NCI-H2196 treated with DMSO at 0.1 percent for 48 hours (cell line): Measurements from ENCODE around the gene MARCKS.

Source experiments
- DNase-seq: peaks from one replicate; lab custom pipeline; 2025; ENCODE audit not compliant: unreplicated experiment; lab: John Stamatoyannopoulos, UW

MARCKS gene, protein sequence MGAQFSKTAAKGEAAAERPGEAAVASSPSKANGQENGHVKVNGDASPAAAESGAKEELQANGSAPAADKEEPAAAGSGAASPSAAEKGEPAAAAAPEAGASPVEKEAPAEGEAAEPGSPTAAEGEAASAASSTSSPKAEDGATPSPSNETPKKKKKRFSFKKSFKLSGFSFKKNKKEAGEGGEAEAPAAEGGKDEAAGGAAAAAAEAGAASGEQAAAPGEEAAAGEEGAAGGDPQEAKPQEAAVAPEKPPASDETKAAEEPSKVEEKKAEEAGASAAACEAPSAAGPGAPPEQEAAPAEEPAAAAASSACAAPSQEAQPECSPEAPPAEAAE

DNA sequence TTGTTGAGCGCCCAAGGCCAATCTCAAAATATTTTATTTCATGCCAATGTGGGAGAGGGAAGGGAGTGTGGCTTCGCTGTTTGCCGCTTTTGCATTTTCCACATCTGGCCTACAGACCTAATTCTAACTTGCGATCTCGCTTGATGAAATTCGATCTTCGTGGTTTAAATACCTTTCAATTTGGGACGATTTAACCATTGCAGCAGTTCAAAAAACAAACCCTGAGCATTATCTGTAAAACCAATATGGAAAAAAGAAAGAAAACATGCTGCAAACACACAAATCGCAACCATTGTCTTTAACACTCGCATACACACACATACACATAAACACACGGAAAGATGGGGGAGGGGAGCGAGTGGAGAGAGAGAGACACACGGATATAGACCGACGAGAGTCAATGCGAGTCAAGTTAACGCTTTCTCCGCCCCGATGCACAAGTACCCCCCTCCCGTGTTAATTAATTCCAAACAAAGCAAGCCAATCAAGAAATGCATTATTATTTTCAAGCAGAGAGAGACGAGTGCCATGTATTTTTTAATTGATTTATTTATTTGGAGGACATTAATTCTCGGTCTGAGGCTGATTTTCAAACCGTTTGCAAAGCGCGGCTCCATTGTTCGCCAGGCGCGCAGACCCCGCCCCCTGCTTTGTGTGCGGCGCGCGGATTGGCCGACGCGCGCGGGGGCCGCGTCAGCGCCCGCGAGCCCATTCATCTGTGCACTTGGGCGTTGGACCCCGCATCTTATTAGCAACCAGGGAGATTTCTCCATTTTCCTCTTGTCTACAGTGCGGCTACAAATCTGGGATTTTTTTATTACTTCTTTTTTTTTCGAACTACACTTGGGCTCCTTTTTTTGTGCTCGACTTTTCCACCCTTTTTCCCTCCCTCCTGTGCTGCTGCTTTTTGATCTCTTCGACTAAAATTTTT is at the start of gene MARCKS:
Gene MARCKS, plus strand, starts transcription at position 721 of the 931 bp plus-strand sequence. CDS start 401 bp downstream, outside the sequence.
- peak; percentile 79 for DNase-seq

DNA sequence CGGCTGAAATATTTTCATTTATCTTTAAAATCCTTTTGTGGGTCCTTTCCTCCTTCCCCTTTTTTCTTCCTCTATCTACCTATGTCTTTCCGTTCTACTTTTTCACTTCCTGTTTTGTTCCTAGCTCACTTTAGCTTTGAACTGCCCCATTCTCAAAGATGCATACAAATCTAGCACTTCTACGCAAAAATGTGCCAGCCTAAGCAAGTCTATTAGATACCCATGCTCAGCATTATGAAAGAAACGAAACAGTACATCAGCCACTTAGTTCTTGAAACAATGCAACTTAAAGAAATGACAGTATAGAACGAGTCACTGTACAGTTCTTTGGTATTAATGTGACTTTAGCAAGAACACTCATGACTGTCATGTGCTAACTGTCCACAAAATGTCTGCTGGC is 47.3 kb upstream of the MARCKS start:
- DNase-seq = no peak

DNA sequence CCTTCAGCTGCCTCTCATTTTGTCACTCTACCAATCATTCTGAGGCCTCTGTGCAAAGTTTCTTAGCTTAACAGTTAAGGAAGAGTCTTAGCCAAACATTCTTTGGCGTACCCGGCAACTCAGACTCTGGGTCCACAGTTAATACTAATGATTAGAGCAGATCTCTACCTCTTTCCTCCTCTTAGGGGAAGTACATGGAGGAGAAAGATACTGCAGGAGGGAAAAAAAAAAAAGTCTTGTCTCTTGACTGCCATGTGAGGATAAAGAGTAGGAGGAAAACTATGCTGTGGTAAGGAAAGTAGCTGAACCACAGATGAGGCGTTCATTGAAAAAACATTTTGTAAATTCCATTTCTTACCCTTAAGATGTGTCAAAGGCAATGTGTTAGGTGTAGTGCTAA is 44.0 kb upstream of the MARCKS start:
- DNase-seq = no peak

DNA sequence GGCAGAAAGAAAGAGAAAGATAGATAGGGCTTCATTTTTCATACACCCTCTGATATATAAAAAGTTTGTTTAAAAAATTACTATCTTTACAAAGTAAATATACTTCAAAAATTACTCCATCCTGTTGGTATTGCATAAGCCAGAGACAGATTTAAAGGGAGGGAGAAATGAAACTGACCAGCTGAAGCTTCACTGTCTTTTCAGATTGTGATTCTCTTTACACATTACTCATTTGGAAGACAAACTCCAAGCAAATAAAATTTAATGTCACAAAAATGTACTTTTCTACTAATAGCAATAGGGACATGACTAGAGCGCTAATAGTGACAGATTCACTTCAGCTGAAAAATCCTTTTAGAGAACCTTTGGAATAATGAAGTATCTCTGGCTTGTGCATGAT is 38.6 kb upstream of the MARCKS start:
- no peak for DNase-seq

DNA sequence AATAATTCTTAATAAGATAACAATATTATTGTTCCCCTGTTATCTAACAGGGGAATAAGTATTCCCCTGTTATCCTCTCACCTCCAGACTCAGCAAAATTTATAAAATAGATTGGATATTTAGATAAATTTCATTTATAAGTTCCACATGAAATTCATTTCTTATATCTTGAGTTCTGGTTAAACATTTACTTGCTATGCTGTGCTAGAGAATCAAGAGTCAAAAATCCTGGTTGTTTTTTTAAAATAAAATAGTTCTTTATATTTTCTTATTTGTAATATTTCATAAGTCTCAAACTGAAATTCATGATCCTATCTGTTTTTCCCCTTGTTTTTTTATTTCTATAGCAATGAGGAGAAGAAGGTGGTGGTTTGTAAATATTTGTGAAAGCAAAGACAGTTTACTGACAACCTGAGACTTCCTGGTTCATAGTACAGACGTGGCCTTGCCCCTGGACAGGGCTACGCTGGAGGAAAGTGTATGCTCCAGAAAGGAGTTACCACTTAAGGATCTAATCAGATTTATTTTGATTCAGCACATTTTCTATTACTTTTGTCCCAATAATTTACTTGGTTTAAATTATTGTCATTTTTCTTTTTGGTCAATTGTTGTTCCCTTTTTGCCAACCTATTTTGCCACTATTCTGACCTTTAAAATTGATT is 37.8 kb upstream of the MARCKS start:
- no peak for DNase-seq

DNA sequence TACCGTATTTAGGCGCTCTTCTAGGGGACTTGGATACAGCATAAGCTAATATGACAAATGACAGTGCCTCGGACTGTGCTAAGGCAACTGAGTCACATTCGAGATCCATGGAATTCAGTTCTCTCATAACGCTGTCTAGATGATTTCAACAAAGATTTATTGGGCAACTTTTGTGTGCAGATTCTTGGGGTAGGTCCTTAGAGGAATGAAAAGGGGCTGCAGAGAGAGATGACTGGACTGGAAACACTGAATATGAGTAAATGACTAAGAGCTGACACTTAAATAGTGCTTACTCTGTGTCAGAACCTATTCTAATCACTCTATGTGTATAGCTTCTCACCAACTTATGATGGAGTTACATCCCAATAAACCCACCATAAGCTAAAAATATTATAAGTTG is 36.4 kb upstream of the MARCKS start:
- DNase-seq = no peak

DNA sequence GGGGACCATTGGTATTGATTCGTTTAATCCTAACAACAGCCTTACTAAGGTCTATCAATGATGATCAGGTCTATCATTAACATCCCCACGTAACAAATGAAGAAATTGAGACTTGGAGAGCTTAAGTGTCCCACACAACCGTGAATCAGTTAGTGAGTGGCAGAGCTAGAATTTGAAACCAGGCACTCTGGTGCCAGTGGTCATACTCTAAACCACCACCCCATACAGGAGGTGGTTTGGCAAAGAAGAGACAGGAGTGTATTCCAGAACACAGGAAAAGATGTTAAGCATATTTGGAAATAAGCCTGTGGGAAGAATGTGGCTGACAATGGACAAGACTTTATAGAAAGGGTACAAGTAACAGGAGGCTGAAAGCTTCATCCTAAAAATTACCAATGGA is 35.7 kb upstream of the MARCKS start:
- DNase-seq = no peak

DNA sequence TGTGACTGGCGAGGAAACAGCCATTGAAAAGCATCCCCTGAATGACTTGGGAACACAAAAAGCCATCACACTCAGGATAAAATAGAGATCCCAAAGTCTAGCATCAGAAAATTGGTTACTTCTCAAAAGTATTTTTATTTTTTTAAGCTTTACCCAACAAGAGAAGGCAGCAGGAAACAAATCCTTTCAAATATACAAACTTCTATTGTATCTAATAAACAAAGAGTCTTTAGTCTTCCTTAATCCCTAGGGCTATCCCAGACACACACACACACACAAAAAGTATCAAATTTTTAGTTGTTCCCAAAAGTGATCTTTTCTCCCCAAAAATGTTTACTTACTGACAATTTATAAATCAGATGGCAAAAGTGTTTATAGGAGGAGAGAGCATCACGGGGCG is 33.2 kb upstream of the MARCKS start:
- no peak for DNase-seq

DNA sequence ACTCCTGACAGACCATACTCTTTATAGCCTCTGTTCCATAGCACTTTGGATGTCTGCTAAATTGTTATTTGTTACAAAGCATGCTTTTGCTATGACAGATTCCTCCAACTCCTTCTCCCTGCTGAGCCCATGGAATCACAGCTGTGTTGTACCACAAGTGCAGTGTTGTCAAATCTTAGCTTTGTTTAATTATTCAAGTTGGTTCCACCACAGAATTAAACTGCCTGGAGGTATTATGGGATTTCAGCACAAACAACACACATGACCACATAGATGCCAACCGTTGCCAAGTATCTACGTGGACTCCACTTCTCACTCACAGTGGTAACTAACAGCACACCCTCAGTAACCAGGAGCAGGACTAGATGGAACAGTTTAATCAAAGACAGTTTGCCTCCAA is 32.7 kb upstream of the MARCKS start:
- DNase-seq = no peak

DNA sequence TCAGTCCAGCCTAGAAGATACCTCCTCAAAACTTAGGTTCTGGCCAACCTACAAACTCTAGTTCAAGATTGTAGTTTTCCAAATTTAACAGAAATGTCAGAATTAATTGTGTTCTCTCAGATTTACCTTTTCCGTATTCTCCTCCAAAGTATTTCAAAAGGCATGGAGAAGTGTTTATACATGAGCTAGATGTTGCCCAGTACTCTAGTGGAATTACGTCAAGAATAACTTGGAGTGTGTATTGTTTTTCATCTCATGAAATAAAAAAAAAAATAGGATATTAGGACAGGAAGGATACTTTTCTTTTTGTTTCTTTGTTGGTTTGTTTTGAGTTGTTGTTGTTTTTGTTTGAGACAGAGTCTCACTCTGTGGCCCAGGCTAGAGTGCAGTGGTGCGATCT is 32.3 kb upstream of the MARCKS start:
- no peak for DNase-seq

DNA sequence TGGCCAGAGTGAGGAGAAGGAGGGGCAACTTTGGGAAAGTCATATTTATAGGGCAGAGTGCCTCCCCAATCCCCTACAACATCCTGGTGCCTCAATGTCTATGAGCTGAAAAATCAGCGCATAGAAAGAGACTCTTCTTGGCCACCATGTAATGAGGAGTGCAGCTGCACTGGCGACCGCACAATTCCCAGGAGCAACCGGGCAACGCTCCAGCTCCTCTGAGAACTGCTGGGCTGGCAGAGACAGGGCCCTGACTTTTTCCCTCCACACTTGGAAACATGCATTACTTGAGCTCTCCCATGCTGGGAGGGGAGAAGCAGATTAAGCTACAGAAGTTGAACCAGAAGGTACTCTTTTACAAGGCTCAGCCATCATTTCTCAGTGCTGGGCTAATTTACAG is 31.4 kb upstream of the MARCKS start:
- peak; percentile 65 for DNase-seq

DNA sequence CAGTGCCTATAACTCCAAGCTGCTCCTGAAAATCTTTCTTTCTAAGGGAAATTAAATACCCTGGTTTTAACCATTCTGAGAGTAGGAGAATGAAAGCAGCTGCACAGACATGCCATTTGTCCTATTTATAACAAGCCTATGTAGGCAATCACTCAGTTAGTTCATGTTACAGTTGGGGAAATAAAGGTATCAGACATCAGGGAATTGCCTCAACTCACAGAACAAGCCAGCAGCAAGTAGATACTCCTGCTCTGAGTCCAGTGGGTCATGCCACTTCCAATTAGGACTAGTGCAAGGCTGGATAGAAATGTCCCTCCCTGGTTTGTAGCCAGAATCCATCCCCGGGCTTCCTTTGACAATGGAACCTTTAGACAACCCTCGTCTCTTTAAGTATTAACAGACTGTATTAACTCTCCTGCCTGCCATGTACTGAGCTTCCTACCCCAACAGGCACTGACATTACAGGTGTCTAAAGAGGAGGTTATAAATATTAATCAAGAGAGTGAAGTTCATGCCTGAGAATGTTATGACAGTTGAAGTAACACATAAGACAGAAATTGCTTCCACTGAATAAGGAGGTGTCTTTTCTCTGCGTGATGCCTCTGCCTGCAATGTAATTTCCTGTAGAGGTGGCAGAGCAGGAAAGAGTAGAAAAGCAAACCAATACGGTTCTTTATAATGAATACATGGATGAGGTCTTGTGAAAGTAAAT is 28.0 kb upstream of the MARCKS start:
- no peak for DNase-seq

DNA sequence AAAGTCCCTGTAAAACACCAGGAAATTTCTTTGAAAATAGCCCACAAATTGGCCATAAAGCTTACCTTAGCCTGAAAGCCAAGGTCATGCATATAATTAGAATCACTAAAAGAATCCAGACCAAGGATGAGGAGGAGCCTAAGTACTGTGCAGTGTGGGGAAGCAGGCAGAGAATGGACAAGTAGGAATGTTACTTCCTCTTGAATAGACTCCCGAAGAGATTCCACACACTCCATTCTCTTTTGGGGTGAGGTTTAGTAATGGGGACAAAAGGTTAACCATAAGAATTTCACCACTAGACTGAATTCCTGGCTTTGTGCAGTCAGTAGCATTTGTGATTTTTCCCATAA is 27.5 kb upstream of the MARCKS start:
- DNase-seq = no peak

DNA sequence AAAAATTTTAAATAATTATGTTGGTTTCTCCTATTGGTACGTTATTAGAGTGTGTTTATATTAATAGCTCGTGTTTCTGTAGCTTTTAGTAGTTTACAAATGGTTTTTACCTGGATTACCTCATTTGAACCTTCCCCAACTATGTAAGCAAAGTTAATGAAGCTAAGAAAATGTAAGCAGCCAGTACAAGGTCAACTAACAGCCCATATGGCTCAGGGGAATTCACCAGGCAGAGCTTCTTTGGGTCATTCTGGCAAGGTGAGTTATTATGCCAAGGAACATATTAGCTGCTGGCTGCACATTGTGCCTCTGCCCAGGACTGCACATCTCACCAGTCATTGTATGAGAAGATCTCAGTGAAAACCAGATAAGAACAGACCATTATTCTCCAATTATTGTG is 27.0 kb upstream of the MARCKS start:
- DNase-seq = no peak

DNA sequence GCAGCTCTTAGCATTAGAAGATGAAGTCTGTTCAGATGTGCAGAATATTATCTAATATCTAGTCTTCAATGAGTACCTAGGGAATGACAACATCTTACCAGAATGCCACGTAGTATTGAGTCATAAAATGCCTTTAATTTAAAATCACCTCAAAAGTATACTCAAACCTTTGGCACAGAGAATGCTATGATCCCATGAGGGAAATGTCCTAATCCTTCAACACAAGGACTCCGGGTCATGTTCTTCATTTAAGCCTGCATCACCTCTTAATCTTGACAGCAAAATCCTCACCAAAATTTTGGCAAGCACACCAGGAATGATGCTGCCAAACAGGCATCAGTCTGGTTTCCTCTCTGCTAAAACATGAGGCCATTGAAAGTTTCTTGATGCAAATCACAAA is 23.6 kb upstream of the MARCKS start:
- DNase-seq = no peak

DNA sequence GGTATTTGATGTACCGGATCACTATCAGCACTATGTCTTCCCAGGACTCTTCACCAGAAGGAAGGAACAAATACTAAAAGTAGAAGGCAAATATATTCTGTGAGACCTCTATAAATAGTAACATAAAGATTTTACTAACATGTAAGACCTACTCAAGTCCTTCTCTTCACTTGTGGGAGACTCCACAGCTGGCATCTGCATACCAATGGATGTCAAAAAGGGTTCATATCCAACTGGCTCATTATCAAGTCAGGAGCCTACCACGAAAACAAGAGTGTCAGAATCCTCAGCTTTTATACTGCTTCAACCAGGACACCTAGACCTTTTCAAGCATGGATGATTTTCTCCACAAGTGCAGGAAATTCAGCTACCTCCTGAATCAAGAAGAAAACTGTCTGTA is 20.0 kb upstream of the MARCKS start:
- no peak for DNase-seq

DNA sequence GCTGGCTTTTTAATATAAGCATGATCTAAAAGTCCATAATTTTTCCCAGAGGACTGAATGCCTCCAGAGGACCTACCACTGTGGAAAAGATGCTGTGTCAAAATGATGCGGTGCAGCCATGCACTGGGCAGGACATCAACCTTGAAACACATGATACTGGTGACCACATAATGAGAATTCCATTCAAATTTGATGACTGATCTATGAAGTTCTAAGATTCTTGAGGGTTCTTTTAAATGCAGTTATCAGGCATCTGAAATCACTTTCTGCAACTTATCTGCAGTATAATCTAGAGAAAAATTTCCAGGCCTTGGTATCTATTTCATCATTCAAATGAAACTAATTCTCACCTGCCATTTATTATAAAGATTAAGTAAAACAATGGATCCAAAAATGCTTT is 15.0 kb upstream of the MARCKS start:
- no peak for DNase-seq

DNA sequence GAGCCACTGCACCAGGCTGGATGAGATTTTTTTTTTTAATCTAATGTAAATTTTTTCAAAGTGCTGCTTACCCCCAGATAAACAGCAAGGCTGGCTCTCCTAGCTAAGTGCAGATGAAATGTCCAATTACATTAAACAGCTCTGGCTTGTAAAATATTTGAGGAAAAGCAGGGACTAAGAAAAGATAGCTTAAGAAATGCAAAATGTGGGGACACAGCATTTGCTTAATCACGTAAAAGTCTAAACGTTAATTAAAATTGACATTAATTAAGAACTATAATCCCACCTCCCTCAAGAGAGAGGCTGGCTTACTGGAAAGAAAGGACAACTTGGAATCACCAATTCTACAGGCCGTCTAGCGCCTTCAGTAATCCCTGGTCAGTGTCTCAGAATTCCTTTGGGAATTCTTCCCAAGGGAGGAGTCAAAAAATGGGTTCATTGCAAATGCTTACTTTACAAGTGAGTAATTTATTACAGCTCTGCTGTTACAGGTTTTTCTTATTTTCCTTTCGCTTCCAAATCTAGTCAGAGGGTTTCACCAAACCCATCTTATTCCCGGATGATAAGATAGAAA is 13.6 kb upstream of the MARCKS start:
- no peak for DNase-seq

DNA sequence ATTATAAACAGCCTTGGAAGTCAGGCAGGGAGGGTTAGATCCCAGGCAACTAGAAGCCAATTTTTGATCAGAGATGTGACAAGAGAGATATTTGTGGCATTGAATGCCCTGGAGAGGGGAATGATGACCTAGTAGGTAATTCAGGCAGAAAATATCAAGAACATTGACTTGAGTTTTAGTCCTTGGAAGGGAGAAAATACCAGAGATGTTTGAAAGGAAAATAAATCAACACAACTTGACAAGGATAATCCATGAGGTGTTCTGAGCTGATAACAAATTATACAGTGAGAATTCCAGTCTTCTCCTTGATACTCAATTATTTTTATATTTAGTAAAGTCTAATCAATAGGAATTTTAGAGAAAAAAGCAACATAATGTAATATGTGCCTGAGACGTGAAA is 10.6 kb upstream of the MARCKS start:
- DNase-seq = no peak

DNA sequence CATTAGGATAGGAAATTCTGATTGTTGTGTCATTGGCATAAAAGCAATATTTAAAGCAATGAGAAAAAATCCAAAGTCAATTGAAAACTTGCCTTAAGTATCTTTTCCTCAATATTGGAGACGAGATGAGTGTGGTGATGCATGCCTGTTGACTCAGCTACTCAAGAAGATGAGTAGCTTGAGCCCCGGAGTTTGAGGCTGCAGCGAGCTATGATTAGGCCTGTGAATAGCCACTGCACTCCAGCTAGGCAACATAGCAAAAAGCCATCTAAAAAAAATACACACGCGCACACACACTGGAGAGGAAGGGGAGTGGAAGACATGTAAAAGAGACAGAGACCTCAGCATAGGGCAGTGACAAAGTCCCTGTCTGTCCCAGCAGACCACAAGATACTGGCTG is 9.7 kb upstream of the MARCKS start:
- no peak for DNase-seq

DNA sequence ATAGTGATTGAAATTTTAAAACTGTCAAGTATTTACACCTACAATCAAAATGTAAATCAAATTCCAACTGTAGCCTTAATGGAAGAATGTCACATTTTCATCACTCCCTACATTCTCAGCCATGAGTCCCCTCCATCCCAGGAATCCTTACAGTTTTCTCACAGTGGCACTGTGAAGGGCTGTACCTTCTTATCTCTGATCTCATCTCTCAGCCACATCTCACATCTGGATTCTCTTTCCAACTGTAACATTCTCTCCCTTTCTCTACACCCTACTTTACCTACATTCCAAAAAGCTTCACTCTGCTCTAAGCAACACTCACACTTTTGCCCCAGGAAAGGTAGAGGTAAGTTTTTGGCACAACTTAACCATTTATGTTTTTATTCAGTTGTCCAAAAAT is 8.9 kb upstream of the MARCKS start:
- DNase-seq = no peak
